RWPE2 (cell line): ENCODE results near the gene LMLN.
A peak's percentile ranks its signal among the peaks of the same experiment; 100 is the strongest.

Experiments used
- ATAC-seq: fragments of 200-7000 bp; cut with Tn5 transposase; 3 replicates; pipeline ENCODE4 v1.9.1; 2021; ENCODE audit warnings: low read depth
- DNase-seq: peaks from one replicate; pipeline ENCODE4 v3.0.0-alpha.2; 2020; ENCODE audit warnings: low spot score
- H3K27ac ChIP-seq: fragments of 450-650 bp; 2 replicates; pipeline ENCODE4 v1.5.1; 2017; ENCODE audit warnings: mild to moderate bottlenecking; ENCODE audit not compliant: poor library complexity, severe bottlenecking
- H3K27me3 ChIP-seq: fragments of 250-450 bp; sonication (Bioruptor Pico); 2 replicates; pipeline ENCODE4 v1.5.1; 2021; ENCODE audit warnings: mild to moderate bottlenecking, moderate library complexity; ENCODE audit not compliant: insufficient read depth, poor library complexity, severe bottlenecking
- H3K36me3 ChIP-seq: fragments of 250-450 bp; sonication (Bioruptor Pico); 2 replicates; pipeline ENCODE4 v1.5.1; 2020; ENCODE audit warnings: low read depth, mild to moderate bottlenecking, moderate library complexity
- H3K4me1 ChIP-seq: fragments of 250-450 bp; sonication (Bioruptor Pico); 2 replicates; pipeline ENCODE4 v1.5.1; 2021; ENCODE audit warnings: mild to moderate bottlenecking, moderate library complexity; ENCODE audit not compliant: insufficient read depth, poor library complexity, severe bottlenecking
- H3K4me3 ChIP-seq: fragments of 250-450 bp; sonication (Bioruptor Pico); 2 replicates; pipeline ENCODE4 v1.5.1; 2021; ENCODE audit warnings: mild to moderate bottlenecking, moderate library complexity; ENCODE audit not compliant: severe bottlenecking
- H3K9me3 ChIP-seq: fragments of 250-450 bp; sonication (Bioruptor Pico); 2 replicates; pipeline ENCODE4 v1.5.1; 2021; ENCODE audit warnings: mild to moderate bottlenecking, moderate library complexity; ENCODE audit not compliant: severe bottlenecking
- TF ChIP-seq, protein P1 (sequence below): fragments of 450-650 bp; IDR thresholded peaks from one replicate; pipeline ENCODE4 v1.5.1; 2017; ENCODE audit warnings: mild to moderate bottlenecking, moderate library complexity; ENCODE audit not compliant: poor library complexity, severe bottlenecking

Gene LMLN

DNA sequence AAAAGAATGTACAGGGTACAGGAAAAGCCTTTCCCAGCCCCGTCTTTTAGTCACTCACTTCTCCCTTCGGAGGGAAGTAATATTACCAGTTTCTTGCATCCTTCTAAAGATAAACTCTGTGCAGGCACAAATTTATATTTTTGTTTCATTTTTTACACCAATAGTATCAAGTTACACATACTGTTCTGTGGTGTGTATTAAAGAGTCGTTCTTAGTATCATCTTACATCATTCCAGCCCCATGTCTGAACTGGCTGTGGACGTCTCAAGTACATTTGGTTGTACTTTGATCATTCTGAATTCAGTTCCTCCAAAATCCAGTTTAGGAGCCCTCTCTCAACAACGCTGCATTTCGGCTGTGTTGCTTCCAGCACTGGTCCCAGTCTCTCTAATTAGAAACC lies 68.7 kb downstream of the LMLN start:
- no peak overlapping the region for H3K4me3 ChIP-seq
- TF ChIP-seq, protein P1, sequence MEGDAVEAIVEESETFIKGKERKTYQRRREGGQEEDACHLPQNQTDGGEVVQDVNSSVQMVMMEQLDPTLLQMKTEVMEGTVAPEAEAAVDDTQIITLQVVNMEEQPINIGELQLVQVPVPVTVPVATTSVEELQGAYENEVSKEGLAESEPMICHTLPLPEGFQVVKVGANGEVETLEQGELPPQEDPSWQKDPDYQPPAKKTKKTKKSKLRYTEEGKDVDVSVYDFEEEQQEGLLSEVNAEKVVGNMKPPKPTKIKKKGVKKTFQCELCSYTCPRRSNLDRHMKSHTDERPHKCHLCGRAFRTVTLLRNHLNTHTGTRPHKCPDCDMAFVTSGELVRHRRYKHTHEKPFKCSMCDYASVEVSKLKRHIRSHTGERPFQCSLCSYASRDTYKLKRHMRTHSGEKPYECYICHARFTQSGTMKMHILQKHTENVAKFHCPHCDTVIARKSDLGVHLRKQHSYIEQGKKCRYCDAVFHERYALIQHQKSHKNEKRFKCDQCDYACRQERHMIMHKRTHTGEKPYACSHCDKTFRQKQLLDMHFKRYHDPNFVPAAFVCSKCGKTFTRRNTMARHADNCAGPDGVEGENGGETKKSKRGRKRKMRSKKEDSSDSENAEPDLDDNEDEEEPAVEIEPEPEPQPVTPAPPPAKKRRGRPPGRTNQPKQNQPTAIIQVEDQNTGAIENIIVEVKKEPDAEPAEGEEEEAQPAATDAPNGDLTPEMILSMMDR: no peak
- H3K9me3 ChIP-seq: no peaks in the 10 kb centered on the region
- H3K27ac ChIP-seq: no peak overlapping the region
- peak; percentile 62; the same call in 2 of the 3 replicates for ATAC-seq
- peaks cover 11% of the 10 kb centered on the region for H3K4me1 ChIP-seq
- no peak for DNase-seq
- H3K36me3 ChIP-seq: no peaks in the 10 kb centered on the region
- no peaks in the 10 kb centered on the region for H3K27me3 ChIP-seq

DNA sequence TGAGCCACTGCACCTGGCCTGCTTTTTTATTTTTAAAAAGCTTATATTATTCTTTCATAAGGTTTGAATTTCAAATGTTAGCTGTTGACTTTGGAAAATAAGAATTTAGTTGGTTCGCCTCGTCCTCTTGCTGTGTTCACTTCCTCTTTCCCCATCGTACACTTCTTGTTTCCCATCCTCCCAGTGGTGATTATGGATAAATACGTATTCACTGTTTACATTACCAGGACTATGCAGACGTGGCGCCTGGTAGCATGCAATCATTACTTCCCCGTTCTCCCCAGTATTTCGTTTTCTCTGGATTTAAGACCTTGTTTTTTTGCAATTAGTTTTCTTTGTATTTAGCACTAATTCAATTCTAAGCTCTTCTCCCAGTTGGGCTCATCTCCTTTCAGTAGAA lies 70.1 kb downstream of the LMLN start:
- TF ChIP-seq, protein P1: no peak
- Histone ChIP-seq H3K27me3 (no peaks in the 10 kb centered on the region), H3K9me3 (no peaks in the 10 kb centered on the region), H3K36me3 (no peaks in the 10 kb centered on the region), H3K27ac (no peak overlapping the region), H3K4me3 (no peak overlapping the region), H3K4me1 (peaks cover 11% of the 10 kb centered on the region)
- no peak for DNase-seq
- no peak for ATAC-seq

DNA sequence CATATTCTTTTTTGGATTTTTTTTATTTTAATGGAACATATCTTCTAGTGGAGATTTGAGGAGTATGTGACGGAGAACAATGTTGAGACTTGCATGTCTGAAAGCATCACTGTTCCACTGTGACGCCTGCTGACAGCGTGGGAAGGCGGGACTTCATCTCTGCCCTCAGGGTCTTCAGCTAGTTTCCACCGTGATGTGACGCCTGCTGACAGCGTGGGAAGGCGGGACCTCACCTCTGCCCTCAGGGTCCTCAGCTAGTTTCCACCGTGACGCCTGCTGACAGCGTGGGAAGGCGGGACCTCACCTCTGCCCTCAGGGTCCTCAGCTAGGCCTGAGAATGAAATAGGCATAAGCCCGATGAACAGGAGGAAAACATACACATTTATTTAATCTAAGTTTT lies 70.7 kb downstream of the LMLN start:
- H3K27ac ChIP-seq: no peak overlapping the region
- ATAC-seq (no peak), DNase-seq (no peak)
- H3K36me3 ChIP-seq: no peaks in the 10 kb centered on the region
- H3K9me3 ChIP-seq: no peaks in the 10 kb centered on the region
- H3K4me1 ChIP-seq: peaks cover 11% of the 10 kb centered on the region
- no peaks in the 10 kb centered on the region for H3K27me3 ChIP-seq
- TF ChIP-seq, protein P1: no peak
- no peak overlapping the region for H3K4me3 ChIP-seq

DNA sequence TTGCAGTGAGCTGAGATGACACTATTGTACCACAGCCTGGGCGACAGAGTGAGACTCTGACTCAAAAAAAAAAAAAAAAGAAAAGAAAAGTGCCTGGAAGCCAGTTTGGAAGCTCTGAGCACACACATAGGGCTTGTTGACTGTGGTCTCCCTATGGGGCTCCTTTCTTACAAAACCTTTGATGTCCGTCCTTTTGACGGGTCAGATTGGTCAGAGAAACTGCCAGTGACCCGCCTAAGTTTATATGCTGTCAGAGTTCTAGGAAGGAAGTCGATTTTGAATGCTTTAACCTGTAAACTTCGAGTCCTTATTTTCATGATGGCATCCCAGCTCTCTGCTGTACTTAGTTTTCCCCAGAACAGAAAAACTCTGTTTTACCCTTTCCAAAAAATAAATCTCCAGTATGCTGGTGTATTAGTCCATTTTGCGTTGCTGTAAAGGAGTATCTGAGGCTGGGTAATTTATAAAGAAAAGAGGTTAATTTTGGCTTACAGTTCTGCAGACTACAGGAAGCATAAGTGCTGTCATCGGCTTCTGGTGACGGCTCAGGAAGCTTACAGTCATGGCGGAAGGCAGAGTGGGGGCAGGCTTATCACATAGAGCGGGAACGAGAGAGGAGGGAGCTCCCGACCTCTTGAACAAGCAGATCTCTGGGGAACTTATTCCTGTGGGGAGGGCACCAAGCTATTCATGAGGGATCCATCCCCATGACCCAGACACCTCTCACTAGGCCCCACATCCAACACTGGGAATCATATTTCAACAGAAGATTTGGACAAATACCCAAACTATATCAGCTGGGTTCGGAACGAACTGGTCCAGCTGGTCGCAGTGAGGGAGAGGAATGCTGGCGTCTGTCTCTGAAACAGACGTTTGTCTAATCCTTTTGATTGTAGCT lies 72.3 kb downstream of the LMLN start:
- TF ChIP-seq, protein P1: no peak
- H3K9me3 ChIP-seq: no peaks in the 10 kb centered on the region

DNA sequence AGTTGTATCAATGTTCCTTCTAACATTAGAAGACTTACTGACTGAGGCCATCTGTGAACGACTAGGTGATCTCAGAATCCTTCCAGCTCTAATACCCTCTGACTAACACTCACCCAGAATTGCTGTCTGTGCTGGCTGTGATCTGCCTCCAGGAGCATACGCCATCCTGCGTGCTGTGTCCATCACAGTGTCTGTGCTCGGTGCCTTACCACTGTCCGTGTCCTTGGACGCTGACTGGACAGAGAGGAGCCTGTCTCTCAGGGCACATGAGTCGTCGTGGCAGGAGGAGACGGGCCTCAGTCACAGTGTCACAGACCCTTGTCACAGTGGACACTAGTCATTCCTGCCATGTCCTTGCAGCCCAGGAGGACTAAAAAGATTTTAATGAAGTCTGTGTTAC lies 83.1 kb downstream of the LMLN start:
- no peak overlapping the region for H3K4me3 ChIP-seq
- H3K27ac ChIP-seq: no peak overlapping the region
- TF ChIP-seq, protein P1: no peak
- no peaks in the 10 kb centered on the region for H3K4me1 ChIP-seq
- H3K27me3 ChIP-seq: no peaks in the 10 kb centered on the region
- no peaks in the 10 kb centered on the region for H3K9me3 ChIP-seq
- ATAC-seq (no peak), DNase-seq (no peak)
- no peaks in the 10 kb centered on the region for H3K36me3 ChIP-seq

More for the DNA sequence above, 72.3 kb downstream of the LMLN start:
- DNase-seq (no peak), ATAC-seq (no peak)
- Histone ChIP-seq H3K36me3 (no peaks in the 10 kb centered on the region), H3K27me3 (no peaks in the 10 kb centered on the region), H3K4me1 (peaks cover 11% of the 10 kb centered on the region), H3K27ac (no peak overlapping the region), H3K4me3 (no peak overlapping the region)
